HG02981 (cell line): ENCODE measurements around the gene INPP5A.
A peak's percentile ranks its signal among the peaks of the same experiment; 100 is the strongest.
"Not testable (repeated sequence)": the region's sequence is repeated elsewhere in the genome, so short reads cannot be mapped to it uniquely, and the experiment has no call there.

ENCODE experiments used
- ATAC-seq: cut with Tn5 transposase; IDR thresholded peaks from one replicate; pipeline ENCODE4 v1.9.1; 2021; ENCODE audit warnings: mild to moderate bottlenecking, moderate library complexity; ENCODE audit not compliant: unreplicated experiment

The INPP5A gene

GRCh38 chr10:132559538-132559937 is 22.0 kb downstream of the INPP5A start:
- no peak for ATAC-seq

DNA sequence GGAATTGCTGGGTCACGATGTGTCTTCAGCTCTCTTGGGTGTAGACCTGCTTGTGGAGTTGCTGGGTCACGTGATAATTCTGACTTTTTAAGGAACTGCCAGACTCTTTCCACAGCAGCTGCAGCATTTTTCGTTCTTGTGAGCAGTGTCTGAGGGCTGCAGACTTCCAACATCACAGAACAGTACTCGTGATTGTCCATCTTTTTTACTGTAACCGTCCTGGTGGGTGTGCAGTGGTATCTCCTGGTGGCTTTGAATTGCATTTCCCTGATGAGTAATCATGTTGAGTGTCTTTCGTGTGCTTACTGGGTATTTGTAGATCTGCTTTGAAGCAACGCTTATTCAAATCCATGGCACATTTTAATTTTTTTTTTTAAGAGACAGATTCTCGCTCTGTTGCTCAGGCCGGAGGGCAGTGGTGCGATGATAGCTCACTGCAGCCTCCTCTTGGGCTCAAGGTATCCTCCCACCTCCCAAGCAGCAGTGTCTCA is 22.7 kb downstream of the INPP5A start:
- ATAC-seq: no peak

- no peak for ATAC-seq
Measured at GRCh38 chr10:132562177-132562915, 24.8 kb downstream of the INPP5A start.

DNA sequence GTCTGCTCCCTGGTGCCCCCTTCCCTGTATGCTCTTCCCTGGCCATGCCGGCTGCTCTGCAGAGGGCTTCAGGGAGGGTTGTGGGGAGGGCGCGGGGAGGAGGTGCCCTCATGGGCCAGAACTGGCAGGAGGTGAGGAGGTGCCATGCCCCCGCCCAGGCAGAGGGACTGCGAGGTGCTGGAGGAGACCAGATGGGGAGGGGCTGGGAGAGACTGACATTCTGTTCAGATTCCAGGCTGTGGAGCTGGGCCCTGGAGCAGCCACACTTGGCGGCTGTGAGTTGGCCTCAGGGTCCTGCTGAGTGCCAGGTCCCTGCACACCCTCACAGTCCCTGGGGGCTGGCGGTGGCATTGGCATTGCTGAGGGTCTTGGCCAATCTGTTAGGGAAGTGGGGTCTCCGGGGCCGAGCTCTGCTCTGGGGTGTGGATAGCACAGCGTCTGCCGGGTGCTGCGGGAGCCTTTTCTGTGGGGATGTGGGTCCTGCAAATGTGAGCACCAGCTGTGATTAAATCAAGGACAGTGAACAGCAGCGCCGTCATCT is 25.4 kb downstream of the INPP5A start:
- ATAC-seq: no peak

- ATAC-seq: peak; percentile 76
Measured at GRCh38 chr10:132563485-132564248, 26.1 kb downstream of the INPP5A start.

DNA sequence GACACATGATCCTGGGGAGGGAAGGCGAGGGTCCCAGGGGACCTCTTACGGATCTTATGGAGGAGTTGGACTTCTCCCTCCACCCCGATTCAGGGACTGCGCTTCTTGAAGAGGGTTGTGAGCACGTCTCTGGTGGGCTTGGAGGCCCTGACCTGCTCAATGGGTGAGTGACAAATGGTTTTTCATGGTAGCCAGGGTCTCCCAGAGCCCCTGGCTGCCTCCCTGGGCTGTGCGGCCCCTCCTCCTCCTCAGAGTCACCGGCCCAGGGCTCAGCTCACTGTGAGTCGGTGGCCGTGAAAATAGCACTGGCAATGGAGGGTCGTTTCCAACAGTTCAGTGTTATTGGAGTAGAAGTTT is 26.6 kb downstream of the INPP5A start:
- no peak for ATAC-seq

GRCh38 chr10:132564690-132565089 is 27.1 kb downstream of the INPP5A start:
- ATAC-seq: no peak

- ATAC-seq: no peak
Measured at GRCh38 chr10:132565516-132566209, 28.1 kb downstream of the INPP5A start.

GRCh38 chr10:132566892-132567291 is 29.3 kb downstream of the INPP5A start:
- no peak for ATAC-seq

DNA sequence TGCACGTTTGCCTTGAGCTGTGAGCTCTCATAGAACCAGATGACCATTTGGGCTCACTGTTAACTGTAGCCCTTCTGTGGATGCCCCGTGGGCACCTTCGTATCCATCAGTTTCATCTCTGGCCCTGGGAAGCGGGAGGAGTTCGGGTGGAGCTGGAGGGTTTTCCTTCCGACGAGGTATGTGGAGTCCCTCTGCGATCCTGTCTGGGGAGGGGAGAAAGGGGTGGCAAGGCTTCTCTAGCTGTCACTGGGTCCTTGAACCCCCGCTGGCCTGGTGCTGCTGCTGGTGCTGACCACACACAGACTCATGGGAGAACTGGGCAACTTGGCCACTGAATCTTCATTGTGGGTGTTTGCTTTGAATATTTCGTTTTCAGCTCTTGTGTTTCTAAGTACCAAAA is 32.7 kb downstream of the INPP5A start:
- no peak for ATAC-seq

DNA sequence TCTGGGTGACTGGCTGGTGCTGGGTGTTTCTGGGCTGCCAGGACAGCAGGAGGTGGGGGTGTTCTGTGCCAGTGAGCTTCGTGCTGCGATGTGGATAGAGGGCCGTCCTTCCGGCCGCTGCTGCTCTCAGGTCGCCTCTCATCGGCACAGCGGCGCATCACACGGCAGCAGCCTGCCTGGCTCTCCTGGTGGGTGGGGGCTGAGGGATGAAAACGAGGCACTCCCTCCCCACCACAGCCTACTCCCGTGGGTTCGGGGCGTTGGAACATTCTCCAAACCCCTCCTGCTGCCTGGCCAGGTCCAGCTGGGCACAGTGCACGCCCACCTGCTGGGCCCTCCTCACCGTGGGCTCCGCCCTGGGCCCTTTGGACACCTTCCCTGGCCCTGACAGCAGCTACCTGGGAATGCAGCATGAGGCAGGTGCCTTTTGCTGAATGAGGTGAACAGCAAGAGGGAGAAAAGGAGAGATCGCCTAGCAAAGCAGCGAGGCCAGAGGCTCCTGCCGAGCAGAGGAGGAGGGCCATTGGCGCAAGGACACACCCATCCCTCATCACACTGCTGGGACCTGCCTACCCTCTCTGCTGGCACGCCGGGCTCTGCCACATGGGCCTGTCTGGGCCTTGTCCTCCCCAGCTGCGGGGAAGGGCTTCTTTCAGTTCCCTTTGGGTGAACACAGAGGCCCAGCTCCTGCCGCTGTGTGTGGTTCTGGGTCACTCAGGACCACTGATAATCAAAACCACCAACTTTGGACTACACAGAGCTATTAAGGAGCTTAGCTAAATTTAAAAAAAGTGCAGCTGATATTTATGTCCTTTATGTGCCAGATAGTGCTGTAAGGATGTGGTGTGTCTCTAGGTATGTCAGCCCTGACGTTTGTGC is 33.4 kb downstream of the INPP5A start:
- ATAC-seq: peak; percentile 34

GRCh38 chr10:132571650-132572544 is 34.3 kb downstream of the INPP5A start:
- ATAC-seq: peak; percentile 70

DNA sequence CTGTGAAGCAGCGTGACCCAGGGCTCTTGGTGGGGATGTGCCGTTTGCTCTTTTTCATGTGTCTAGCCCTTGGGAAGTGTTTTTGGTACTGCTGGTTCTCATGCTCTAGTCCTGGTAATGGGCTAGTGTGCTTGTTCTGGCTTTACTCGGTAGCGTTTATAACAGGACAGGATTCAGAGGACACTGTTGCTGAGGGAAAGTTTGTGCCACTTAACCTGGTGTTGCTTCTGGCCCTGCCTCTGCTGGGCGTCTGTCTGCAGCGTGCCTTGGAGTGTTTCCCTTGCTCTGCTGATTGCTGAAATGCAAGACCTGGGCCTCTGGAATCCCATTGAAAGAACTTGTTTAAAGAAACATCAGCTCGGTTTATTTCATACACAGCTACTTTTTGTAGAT is 35.0 kb downstream of the INPP5A start:
- peak; percentile 1 for ATAC-seq

DNA sequence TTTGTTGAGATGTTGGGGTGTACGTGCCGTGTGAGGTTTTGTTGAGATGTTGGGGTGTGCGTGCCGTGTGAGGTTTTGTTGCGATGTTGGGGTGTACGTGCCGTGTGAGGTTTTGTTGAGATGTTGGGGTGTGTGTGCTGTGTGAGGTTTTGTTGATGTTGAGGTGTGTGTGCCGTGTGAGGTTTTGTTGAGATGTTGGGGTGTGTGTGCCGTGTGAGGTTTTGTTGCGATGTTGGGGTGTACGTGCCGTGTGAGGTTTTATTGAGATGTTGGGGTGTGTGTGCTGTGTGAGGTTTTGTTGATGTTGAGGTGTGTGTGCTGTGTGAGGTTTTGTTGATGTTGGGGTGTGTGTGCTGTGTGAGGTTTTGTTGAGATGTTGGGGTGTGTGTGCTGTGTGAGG is 35.4 kb downstream of the INPP5A start:
- ATAC-seq: not testable (repeated sequence)

DNA sequence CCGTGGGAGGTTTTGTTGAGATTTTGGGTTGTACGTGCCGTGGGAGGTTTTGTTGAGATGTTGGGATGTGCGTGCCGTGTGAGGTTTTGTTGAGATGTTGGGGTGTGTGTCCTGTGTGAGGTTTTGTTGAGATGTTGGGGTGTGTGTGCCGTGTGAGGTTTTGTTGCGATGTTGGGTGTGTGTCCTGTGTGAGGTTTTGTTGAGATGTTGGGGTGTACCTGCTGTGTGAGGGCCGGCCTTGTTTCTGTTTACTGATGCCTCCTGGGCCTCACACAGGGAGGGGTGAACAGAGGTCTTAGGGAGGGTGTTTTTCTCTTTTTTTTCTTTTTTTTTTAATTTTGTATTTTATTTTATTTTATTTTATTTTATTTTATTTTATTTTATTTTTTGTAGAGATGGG is 36.7 kb downstream of the INPP5A start:
- no peak for ATAC-seq

GRCh38 chr10:132574783-132575319 is 37.3 kb downstream of the INPP5A start:
- no peak for ATAC-seq

DNA sequence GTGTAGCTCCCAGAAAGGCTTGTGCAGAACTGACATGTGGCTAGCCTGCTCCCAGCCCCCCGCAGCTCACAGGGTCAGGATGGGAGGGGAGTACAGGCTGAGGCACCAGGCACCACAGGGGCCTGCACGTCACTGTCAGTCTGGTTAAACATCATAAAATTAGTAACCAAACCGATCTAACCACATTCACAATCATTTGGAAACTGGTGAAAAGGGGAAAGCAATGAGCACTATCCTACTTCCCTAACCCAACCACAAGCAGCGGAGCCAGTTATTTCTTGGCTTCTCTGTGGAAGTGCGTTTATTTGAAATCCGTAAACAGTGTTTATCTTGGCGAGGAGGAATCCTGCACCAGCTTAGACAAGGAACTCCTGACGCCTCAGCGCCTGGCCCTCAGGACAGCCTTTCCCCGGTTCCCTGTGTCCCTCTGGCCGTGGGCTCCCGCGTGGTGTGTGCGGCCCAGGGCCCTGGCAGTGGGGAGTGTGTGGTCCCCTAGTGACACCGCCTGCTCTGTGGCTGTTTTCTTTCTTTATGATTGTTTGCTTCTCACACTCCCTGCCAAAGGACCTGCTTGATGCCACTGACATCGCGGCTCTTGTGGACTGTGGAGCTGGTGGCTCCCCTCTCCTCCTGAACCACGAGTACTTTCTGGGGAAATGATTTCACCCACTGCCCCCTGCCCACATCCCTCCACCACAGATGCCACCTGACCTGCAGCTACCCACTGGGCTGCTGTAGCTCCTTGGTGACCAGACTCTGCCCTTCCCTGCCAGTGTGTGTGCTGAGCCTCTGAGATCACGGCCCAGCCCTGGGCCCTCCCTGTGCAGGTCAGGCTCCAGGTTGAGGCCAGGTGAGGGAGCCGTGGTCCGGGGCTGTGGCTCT is 38.0 kb downstream of the INPP5A start:
- peak; percentile 24 for ATAC-seq

DNA sequence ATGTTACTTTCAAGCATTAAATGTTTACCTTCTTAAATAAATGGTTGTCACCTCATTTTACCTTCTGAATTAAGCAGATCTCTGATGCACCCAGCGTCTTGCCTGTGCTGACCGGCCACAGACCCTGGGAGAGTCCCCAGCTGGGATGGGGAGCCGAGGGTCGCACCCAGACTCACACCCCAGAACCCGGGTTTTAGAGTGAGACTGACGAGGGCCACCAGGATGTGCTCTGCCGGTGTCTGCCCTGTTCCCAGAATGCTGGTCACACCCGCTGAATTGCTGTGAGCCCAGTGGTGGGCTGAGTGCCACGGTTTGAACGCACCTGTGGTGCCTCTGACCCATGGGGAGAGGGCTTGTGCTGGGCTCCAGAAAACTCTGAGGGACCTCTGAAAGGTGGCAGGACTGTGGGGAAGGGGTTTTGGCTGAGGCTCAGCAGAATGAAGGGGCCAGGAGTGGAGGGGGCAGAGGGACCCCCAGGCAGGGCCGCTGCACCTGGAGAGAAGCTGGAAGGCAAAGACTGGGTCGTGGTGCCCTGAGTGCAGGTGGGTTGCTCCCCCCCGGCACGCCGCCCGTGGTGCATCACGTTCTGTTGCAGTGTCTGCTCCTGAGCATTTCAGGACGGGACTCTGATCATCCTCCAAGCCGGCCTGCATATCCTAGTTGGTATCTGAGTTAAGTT is 39.2 kb downstream of the INPP5A start:
- ATAC-seq: no peak
